Superior temporal gyrus (tissue), 1 donor: Measurements from ENCODE around the gene ZP1.
"Not testable (repeated sequence)": the region's sequence is repeated elsewhere in the genome, so short reads cannot be mapped to it uniquely, and the experiment has no call there.

Experiments used
- DNase-seq: peaks from one replicate; pipeline ENCODE4 v3.0.0-alpha.2; 2016; ENCODE audit errors: extremely low spot score

The ZP1 gene

DNA sequence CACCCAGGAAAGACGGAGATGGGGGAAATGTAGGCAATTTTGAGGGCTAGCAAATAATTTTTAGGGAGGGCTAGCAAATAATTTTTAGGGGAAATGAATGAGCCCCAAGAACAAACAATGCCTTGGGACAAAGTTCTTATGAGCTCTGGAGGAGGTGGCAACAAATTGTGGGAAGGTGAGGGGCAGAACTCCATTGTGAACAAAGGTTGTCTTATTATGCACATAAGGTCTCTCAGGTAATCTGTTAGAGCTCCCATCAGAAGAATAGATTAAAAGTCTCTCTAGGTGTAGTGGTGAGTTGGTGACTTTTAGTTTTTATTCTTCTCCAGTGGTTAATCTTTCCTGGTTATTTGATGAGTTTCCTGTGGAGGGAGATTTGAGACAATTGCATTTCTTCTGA lies 41.5 kb downstream of the ZP1 start:
- DNase-seq = no peak

DNA sequence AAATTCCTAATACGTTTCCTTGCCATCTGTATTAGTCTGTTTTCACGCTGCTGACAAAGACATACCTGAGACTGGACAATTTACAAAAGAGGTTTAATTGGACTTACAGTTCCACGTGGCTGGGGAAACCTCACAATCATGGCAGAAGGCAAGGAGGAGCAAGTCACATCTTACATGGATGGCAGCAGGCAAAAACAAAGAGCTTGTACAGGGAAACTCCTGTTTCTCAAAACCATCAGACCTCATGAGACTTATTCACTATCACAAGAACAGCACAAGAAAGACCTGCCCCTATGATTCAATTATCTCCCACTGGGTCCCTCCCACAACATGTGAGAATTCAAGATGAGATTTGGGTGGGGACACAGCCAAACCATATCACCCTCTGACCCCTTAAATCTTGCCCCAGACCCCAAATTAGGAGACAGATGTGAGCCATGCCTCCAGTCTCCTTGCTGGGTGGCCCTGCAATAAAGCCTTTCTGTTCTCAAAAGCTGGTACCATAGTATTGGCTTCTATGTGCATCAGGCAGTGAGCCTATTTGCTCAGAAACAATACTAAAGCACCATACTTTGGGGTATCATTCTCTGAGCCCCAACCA lies 42.4 kb downstream of the ZP1 start:
- not testable (repeated sequence) for DNase-seq

DNA sequence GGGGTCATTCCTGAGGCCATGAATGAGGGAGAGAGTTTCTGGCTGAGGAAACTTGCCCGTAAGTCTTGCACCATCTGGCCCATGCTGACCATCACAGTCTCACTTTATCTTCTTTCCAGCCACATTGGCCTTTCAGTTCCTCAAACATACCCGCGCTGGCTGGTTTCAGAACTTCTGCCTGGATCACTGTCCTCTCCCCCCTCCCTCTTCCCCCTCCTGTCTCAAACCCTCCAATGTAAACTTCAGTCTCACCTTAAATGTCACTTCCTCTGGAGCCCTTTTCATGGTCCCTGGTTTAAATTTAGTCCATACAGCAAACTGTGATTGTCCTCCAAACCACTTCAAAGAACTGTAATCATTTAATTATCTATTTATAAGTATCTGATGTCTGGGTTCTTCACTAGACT lies 42.9 kb downstream of the ZP1 start:
- no peak for DNase-seq

GRCh38 chr11:60910711-60911380 lies 43.5 kb downstream of the ZP1 start:
- no peak for DNase-seq

DNA sequence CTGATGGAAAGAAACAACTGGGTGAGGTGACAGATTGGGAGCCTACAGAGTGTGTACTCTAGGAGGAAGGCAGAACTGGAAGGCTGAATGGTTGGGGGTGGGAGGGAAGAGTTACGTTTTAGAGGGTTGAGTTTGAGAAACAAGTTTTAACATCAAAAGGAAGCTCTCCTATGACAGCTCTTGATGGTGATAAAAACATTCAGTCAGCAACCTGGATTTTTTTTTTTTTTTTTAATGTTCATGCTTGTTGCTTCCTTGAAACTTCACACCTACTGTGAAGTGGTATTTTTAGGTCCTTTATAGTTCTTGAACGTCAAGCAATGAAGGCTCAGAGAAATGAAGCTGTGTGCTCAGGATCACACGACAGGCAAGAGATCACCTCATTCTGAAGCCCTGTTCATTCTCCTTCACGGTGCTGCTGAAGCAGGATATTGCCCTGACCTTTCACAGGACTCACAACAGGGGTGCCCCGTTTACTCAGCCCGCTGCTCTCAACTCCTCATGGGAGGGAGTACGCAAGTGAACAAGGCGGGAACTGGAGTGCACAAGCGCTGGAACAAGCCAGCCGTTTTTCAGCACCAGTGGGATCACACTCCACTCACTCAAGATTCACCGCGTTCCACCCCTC lies 45.0 kb downstream of the ZP1 start:
- no peak for DNase-seq

DNA sequence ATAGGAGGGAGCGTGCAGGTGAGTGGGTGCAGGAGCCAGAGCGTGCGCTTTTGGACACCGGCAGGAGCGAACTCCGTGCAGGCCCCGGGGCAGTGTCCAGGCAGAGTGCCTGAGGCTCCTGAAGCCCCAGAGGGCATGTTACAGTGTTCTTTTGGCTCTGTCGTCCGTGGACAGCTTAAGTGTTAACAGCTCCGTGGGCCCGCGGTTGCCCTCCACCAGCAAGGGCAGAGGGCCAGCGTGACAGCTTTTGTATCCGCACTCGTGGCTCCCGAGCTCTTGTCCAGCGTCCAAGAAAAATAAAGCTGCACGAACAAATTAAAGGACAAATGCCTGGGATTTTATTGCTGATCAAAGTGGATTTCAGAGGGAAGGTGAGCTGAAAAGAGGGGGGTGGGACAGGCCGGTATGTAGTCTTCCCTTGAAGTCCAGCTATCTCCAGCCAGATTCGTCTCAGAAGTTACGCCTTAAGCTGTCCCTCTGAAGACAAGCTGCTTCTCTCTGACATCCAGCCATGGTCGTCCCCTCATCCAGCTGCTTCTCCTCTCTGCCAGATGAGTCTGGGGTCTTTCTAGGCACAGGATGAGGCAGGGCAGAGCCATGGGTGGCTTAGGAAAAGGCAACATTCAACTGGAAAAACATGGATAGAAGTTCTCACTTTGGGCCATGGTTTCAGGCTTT lies 45.6 kb downstream of the ZP1 start:
- no peak for DNase-seq

DNA sequence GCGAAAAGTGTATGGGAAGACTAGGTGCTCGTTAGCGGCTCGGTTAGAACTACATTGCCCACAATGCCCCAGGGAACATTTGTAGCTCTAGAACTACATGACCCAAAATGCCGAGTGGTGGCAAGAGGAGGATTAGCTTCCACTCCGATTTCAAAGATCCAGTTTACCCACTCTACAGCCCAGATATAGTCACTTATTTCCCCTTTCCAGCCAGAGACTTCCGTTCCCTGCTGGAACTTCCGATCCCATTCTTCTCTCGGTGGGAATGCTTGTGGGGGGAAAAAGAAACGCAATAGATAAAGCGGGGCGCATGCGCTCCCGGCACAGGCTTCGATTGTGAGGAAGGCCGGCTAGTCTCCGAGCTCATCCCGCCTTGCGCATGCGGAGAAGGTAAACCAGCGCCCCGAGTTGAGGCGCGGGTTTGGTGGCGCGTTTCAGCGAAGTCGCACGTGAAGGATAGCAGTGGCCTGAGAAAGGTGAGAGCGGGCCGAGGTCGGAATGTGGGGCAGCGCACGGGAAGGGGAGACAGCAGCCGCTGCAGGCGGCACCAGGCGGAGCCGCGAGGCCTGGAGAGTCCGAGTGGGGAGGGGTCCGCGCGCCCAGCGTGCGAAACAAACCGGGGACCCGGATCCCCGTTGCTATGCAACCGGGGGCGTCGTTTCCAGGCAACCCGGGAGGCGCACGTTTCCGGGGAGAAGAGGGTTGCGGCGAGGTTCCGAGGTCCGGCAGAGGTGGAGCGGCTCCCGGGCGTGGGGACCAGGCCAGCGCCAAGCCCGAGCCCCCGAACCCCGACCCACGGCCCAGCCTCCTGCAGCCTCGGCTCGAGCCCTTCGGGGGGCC lies 46.7 kb downstream of the ZP1 start, which contains the start of gene TMEM109:
TSS of gene TMEM109 (plus strand) at position 366 of the 840 bp plus-strand sequence. CDS start 5,536 bp downstream, outside the sequence.
- DNase-seq = peak; percentile 98

GRCh38 chr11:60914633-60915247 lies 47.4 kb downstream of the ZP1 start:
- DNase-seq = no peak

GRCh38 chr11:60915248-60915914 lies 48.0 kb downstream of the ZP1 start:
- peak; percentile 47 for DNase-seq

DNA sequence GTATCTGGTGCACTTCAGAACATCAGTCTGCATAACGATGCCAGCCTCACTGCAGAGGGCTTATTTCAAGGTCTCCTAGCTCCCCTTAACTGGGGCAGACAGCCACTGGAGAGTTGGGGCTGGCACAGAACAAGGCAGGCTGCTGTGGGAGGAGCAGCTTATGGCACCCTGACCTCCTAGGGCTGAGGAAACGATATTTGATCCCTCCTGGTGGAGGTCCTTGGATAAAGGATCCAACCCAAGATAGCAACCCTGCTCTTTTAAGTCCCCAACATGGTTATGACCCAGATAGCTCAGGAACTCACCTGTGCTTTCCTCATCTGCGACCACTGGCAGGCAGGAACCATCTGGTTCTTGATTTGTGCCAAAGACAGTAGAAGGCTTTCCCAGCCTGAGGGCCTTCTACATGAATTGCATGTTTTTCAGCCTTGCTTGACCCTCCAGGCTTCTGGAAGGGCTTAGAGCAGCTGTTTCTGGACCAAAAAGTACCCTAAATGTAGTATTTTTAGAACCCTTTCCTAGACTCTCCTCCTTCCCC lies 49.4 kb downstream of the ZP1 start:
- no peak for DNase-seq

GRCh38 chr11:60917267-60917666 lies 49.9 kb downstream of the ZP1 start:
- no peak for DNase-seq

- no peak for DNase-seq
Measured at GRCh38 chr11:60918251-60918938, 51.1 kb downstream of the ZP1 start.

- no peak for DNase-seq
Measured at GRCh38 chr11:60918939-60919265, 51.6 kb downstream of the ZP1 start.

DNA sequence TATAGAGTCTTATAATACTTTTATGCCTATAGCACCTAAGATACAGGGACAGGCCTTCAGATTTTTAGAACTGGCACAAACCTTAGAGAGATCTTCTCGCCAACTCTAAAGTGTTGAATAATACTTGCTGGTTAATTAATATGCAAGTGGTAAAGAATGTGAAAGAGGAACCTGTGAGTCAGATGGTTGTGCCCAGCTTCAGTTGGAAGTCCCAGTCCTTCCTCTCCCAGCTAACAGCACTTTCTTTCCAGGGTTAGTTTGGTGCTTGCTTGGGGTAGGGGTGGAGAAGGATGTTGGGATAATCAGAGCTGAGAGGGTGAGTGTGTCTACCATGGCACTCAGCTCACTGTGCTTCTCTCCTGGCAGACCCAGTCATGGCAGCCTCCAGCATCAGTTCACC lies 52.0 kb downstream of the ZP1 start:
- DNase-seq = no peak

GRCh38 chr11:60919956-60920355 lies 52.6 kb downstream of the ZP1 start:
- no peak for DNase-seq

- DNase-seq = no peak
Measured at GRCh38 chr11:60921259-60921658, 53.9 kb downstream of the ZP1 start.

DNA sequence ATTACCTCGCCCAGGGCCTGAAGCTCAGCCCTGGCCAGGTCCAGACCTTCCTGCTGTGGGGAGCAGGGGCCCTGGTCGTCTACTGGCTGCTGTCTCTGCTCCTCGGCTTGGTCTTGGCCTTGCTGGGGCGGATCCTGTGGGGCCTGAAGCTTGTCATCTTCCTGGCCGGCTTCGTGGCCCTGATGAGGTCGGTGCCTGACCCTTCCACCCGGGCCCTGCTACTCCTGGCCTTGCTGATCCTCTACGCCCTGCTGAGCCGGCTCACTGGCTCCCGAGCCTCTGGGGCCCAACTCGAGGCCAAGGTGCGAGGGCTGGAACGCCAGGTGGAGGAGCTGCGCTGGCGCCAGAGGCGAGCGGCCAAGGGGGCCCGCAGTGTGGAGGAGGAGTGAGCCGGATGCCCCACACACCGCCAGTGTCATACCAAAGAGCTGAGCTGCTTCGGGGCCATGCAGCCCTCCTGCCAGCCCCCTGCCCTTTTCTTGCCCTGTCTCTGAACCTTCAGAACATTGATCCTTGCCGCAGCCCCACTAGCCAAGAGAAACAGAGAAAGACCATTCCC lies 54.5 kb downstream of the ZP1 start:
- no peak for DNase-seq

- no peak for DNase-seq
Measured at GRCh38 chr11:60922906-60923305, 55.6 kb downstream of the ZP1 start.

DNA sequence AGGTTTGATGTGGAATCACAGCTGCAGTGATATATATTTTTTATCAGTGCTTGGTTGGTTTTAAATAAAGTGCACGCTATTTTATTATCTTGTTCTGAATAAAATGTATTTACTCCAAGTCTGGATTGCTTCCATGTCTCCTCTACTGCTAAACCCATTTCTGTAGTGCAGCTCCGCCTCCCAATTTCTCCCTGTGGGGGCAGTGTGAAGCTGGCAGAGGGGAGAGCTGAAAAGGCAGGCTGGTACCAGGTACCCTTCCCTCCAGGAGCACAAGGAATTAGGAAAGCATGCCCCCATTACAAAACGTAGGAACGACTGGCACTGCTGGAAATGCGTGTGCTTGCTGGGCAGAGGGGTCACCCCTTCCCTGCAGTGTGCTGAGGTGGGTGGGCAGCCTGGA lies 56.0 kb downstream of the ZP1 start:
- DNase-seq = peak; percentile 40

GRCh38 chr11:60923800-60924109 lies 56.4 kb downstream of the ZP1 start:
- no peak for DNase-seq
